Measurements from ENCODE around the gene FHAD1. TPM values are rescaled to one million over a fixed set of nuclear protein-coding genes. Genes with fewer than 3 reads are reported as not detected.

FHAD1 gene
- total and polyA plus RNA-seq, 11 donors, result 0.06 to 1.1 (median 0.12) TPM; not detected in 4

DNA sequence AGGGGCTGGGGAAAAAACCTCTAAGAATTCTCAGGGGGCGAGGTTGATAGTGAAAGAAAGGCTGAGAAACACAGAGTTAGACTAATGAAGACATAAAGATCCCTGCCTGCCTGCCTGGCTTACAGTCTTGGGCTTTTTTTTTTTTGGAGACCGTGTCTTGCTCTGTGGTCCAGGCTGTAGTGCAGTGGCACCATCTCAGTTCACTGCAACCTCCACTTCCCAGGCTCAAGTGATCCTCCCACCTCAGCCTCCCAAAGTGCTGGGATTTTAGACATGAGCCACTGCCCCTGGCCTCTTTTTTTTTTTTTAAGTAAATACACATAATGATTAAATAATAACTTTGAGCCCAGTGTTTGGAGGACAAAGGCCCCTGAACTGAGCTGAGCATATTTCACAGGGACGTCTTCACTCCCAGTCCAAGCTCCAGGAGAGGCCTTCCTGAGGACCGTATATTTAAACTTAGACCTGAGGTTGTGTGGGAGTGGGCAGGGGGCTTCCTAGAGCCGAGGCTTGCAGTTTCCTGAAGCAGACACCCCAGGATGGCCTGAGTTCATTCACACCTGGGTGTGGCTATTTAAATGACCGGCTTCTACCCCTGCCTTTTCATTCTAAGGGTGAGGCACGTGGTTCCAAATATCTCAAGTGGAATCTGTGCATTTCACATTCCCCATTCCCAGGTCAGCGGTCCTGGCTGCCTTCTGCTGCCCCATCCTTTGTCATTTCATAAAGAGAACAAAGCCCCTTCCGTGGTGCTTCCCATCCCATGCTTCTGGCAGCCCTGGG is 146.6 kb downstream of the FHAD1 start:
- no peaks in the 10 kb centered on the region for H3K36me3 ChIP-seq

GRCh38 chr1:15394258-15394690 is 147.3 kb downstream of the FHAD1 start:
- Histone ChIP-seq H3K27me3 (no peaks in the 10 kb centered on the region), H3K4me1 (no peaks in the 10 kb centered on the region), H3K36me3 (no peaks in the 10 kb centered on the region), H3K4me3 (no peak overlapping the region), H3K27ac (no peak overlapping the region), H3K9me3 (peaks cover 0 to 2% (median 0%) of the 10 kb centered on the region in 12 donors)
- WGBS, 4 donors, result 63 to 67% (median 66%) methylated on average over 3 of the region's 3 CpGs
- DNase-seq (no peak), ATAC-seq (no peak)
- TF ChIP-seq CTCF (IDR thresholded peaks at IDR 0.05) (no peak), POLR2A (IDR thresholded peaks at IDR 0.05) (no peak)
- intact Hi-C loops (cut with DNase I), result no loop called here

More for the DNA sequence above, 146.6 kb downstream of the FHAD1 start:
- H3K9me3 ChIP-seq, result no peaks in the 10 kb centered on the region
- intact Hi-C loops (cut with DNase I), result no loop called here
- TF ChIP-seq POLR2A (IDR thresholded peaks at IDR 0.05), result no peak
- no peak for TF ChIP-seq CTCF (IDR thresholded peaks at IDR 0.05)
- no peak overlapping the region for H3K27ac ChIP-seq
- DNase-seq (no peak), ATAC-seq (no peak)
- no peaks in the 10 kb centered on the region for H3K27me3 ChIP-seq
- H3K4me3 ChIP-seq, result no peak overlapping the region
- WGBS, 4 donors, result 74 to 83% (median 78%) methylated on average over 9 of the region's 9 CpGs
- H3K4me1 ChIP-seq, result no peaks in the 10 kb centered on the region

- no peaks in the 10 kb centered on the region for H3K36me3 ChIP-seq
- H3K27me3 ChIP-seq, result no peaks in the 10 kb centered on the region
- H3K4me3 ChIP-seq, result no peak overlapping the region
- ATAC-seq (no peak), DNase-seq (no peak)
- TF ChIP-seq CTCF (IDR thresholded peaks at IDR 0.05) (no peak), POLR2A (IDR thresholded peaks at IDR 0.05) (no peak)
- WGBS, 4 donors, result 92 to 93% (median 92%) methylated on average over 2 of the region's 2 CpGs
- peaks cover 0 to 10% (median 0%) of the 10 kb centered on the region in 12 donors for H3K4me1 ChIP-seq
- intact Hi-C loops (cut with DNase I), result no loop called here
- H3K9me3 ChIP-seq, result peaks cover 0 to 14% (median 4%) of the 10 kb centered on the region in 12 donors
- no peak overlapping the region for H3K27ac ChIP-seq
Observed at GRCh38 chr1:15397236-15397635, 150.2 kb downstream of the FHAD1 start.

- ATAC-seq (no peak), DNase-seq (no peak)
- H3K27ac ChIP-seq, result no peak overlapping the region
- peaks cover 0 to 10% (median 0%) of the 10 kb centered on the region in 12 donors for H3K4me1 ChIP-seq
- TF ChIP-seq CTCF (IDR thresholded peaks at IDR 0.05) (no peak), POLR2A (IDR thresholded peaks at IDR 0.05) (no peak)
- 97 to 100% (median 99%) methylated on average over 2 of the region's 2 CpGs for WGBS, 4 donors
- peaks cover 0 to 14% (median 4%) of the 10 kb centered on the region in 12 donors for H3K9me3 ChIP-seq
- H3K4me3 ChIP-seq, result no peak overlapping the region
- no peaks in the 10 kb centered on the region for H3K36me3 ChIP-seq
- no peaks in the 10 kb centered on the region for H3K27me3 ChIP-seq
- intact Hi-C loops (cut with DNase I), result no loop called here
Observed at GRCh38 chr1:15399710-15400109, 152.7 kb downstream of the FHAD1 start.
